Measurements from ENCODE around the gene AFG1L.

Gene AFG1L

GRCh38 chr6:108464418-108465097, 169.7 kb downstream of the AFG1L start:
- no peak for DNase-seq

- no peak for DNase-seq
These were observed 170.2 kb downstream of the AFG1L start for GRCh38 chr6:108465098-108465495.

GRCh38 chr6:108468346-108468745, 173.5 kb downstream of the AFG1L start:
- no peak for DNase-seq

- no peak for DNase-seq
These were observed 174.5 kb downstream of the AFG1L start for GRCh38 chr6:108469316-108469715.

GRCh38 chr6:108473197-108473596, 178.3 kb downstream of the AFG1L start:
- DNase-seq: no peak

GRCh38 chr6:108476376-108476775, 181.5 kb downstream of the AFG1L start:
- DNase-seq: no peak

GRCh38 chr6:108476847-108477430, 182.1 kb downstream of the AFG1L start:
- DNase-seq: no peak

- no peak for DNase-seq
These were observed 187.7 kb downstream of the AFG1L start for GRCh38 chr6:108482559-108482958.

- no peak for DNase-seq
These were observed 189.2 kb downstream of the AFG1L start for GRCh38 chr6:108484016-108484415.

- no peak for DNase-seq
These were observed 194.8 kb downstream of the AFG1L start for GRCh38 chr6:108489699-108490098.

- DNase-seq: no peak
These were observed 197.4 kb downstream of the AFG1L start for GRCh38 chr6:108492131-108492766.

- DNase-seq: no peak
These were observed 199.6 kb downstream of the AFG1L start for GRCh38 chr6:108494434-108494833.

GRCh38 chr6:108497883-108498282, 203.0 kb downstream of the AFG1L start:
- DNase-seq: peak in 1 of 2 donors; percentile 3

- DNase-seq: no peak
These were observed 206.7 kb downstream of the AFG1L start for GRCh38 chr6:108501559-108501958.

- DNase-seq: no peak
These were observed 208.0 kb downstream of the AFG1L start for GRCh38 chr6:108502832-108503231.

- no peak for DNase-seq
These were observed 212.5 kb downstream of the AFG1L start for GRCh38 chr6:108507316-108507715.

GRCh38 chr6:108510461-108511319, 215.8 kb downstream of the AFG1L start:
- no peak for DNase-seq

GRCh38 chr6:108518714-108519576, 224.1 kb downstream of the AFG1L start:
- DNase-seq: peak in 1 of 2 donors; percentile 2

GRCh38 chr6:108521616-108522107, 226.8 kb downstream of the AFG1L start:
- no peak for DNase-seq

GRCh38 chr6:108523697-108524096, 228.8 kb downstream of the AFG1L start:
- no peak for DNase-seq

- DNase-seq: no peak
These were observed 229.8 kb downstream of the AFG1L start for GRCh38 chr6:108524528-108525248.

All from stimulated activated CD4-positive, alpha-beta T cell treated with anti-CD3 and anti-CD28 coated beads, Interleukin-2, amount 100 ng/mL, for 24 hours (primary cell).